Nephron (organoid): ENCODE data around the gene SHROOM2.
"Not testable (repeated sequence)": the region's sequence is repeated elsewhere in the genome, so short reads cannot be mapped to it uniquely, and the experiment has no call there.

Experiments
- H3K27ac Mint-ChIP-seq, 3 experiments: 2 replicates each; pipeline ENCODE4 v1.8.0; 2020; ENCODE audit warnings: mixed read lengths in 3 of 3, mild to moderate bottlenecking in 2 of 3, moderate library complexity in 1 of 3
- H3K27me3 Mint-ChIP-seq: 2 replicates; pipeline ENCODE4 v1.8.0; 2021; ENCODE audit warnings: low read depth, mild to moderate bottlenecking, moderate library complexity, mixed read lengths
- H3K36me3 Mint-ChIP-seq: 2 replicates; pipeline ENCODE4 v1.8.0; 2020; ENCODE audit warnings: low read depth, mixed read lengths
- H3K4me1 Mint-ChIP-seq: 2 replicates; pipeline ENCODE4 v1.8.0; 2020; ENCODE audit warnings: mixed read lengths
- H3K4me3 Mint-ChIP-seq, 3 experiments: 2 replicates each; pipeline ENCODE4 v1.8.0; 2020; ENCODE audit warnings: mild to moderate bottlenecking in 3 of 3, mixed read lengths in 3 of 3, moderate library complexity in 2 of 3
- H3K9me3 Mint-ChIP-seq: 2 replicates; pipeline ENCODE4 v1.8.0; 2020; ENCODE audit warnings: mixed read lengths
- TF ChIP-seq, protein P1 (sequence below), 3 experiments: fragments of 200-600 bp; sonication (generic); IDR thresholded peaks; one replicate each; pipeline ENCODE4 v1.5.0; 2021; ENCODE audit warnings: antibody characterized with exemption in 3 of 3; ENCODE audit not compliant: unreplicated experiment in 3 of 3

The SHROOM2 gene

DNA sequence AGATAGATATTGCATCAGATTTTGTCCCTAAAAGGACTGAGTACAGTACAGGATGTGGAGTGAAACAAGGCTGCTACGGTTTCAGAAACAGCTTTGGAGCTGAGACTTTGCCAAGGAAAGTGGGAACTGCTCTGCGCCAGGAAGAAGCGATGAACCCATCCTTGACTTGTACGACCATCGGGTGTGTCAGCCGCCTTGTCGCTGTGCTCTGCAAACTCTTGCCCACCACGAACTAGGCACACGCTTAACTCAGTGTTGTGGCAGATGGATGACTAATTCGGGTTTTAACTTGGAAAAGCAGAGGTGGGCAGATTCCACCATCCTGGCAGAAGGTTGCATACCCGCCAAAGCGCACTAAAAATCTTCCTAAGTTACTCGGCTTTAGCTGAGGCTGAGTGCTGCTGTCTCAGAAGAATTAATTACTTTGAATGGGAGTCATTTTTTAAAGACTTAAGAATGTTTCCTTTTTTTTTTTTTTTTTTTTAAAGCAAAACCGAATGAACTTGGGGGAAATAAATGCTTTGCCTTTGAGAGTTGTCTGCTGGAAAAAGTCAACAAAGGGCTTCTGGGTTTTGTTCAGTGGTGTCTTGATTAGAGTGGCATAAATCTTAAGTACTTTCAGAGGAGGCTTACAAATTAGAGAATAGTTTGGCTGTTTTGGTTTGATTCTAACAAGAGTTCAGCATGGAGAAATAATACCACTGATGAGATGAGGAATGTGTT lies 69.5 kb downstream of the SHROOM2 start:
- peak overlapping the region; percentile 37 to 72 (median 69) for H3K27ac Mint-ChIP-seq
- H3K4me1 Mint-ChIP-seq = peaks cover 38% of the 10 kb centered on the region
- peak overlapping the region in 2 of 3 experiments; percentile 52 to 58 for H3K4me3 Mint-ChIP-seq
- H3K27me3 Mint-ChIP-seq = peaks cover 5% of the 10 kb centered on the region
- no peaks in the 10 kb centered on the region for H3K36me3 Mint-ChIP-seq
- TF ChIP-seq, protein P1, sequence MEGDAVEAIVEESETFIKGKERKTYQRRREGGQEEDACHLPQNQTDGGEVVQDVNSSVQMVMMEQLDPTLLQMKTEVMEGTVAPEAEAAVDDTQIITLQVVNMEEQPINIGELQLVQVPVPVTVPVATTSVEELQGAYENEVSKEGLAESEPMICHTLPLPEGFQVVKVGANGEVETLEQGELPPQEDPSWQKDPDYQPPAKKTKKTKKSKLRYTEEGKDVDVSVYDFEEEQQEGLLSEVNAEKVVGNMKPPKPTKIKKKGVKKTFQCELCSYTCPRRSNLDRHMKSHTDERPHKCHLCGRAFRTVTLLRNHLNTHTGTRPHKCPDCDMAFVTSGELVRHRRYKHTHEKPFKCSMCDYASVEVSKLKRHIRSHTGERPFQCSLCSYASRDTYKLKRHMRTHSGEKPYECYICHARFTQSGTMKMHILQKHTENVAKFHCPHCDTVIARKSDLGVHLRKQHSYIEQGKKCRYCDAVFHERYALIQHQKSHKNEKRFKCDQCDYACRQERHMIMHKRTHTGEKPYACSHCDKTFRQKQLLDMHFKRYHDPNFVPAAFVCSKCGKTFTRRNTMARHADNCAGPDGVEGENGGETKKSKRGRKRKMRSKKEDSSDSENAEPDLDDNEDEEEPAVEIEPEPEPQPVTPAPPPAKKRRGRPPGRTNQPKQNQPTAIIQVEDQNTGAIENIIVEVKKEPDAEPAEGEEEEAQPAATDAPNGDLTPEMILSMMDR (IDR thresholded peaks at IDR 0.05; ENCODE audit: unreplicated experiment in 3 of 3) = no peak
- H3K9me3 Mint-ChIP-seq = peaks cover 3% of the 10 kb centered on the region

DNA sequence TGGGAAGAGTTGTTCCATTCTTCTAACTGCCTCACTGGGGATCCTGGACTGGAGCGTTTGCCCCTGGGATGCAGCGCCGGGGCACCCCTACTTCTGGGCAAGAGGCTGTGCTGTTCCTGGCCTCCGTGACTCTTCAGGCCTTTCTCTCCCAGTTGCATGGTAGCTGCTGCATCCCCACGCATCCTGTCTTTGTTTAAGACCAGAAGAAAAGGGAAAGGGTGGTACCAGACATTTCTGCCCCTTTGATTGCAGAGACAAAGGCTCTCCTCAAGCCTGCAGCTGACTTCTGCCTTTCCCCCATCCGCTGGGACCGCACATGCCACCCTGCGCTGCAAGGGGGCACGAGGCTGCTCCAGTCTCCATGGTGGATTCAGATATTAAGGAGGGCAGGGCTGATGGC lies 70.4 kb downstream of the SHROOM2 start:
- Mint-ChIP-seq H3K9me3 (peaks cover 3% of the 10 kb centered on the region), H3K27ac (peak overlapping the region; percentile 37 to 72 (median 69)), H3K27me3 (peaks cover 5% of the 10 kb centered on the region), H3K4me1 (peaks cover 38% of the 10 kb centered on the region), H3K36me3 (no peaks in the 10 kb centered on the region), H3K4me3 (no peak overlapping the region)
- TF ChIP-seq, protein P1 (IDR thresholded peaks at IDR 0.05; ENCODE audit: unreplicated experiment in 3 of 3) = no peak

DNA sequence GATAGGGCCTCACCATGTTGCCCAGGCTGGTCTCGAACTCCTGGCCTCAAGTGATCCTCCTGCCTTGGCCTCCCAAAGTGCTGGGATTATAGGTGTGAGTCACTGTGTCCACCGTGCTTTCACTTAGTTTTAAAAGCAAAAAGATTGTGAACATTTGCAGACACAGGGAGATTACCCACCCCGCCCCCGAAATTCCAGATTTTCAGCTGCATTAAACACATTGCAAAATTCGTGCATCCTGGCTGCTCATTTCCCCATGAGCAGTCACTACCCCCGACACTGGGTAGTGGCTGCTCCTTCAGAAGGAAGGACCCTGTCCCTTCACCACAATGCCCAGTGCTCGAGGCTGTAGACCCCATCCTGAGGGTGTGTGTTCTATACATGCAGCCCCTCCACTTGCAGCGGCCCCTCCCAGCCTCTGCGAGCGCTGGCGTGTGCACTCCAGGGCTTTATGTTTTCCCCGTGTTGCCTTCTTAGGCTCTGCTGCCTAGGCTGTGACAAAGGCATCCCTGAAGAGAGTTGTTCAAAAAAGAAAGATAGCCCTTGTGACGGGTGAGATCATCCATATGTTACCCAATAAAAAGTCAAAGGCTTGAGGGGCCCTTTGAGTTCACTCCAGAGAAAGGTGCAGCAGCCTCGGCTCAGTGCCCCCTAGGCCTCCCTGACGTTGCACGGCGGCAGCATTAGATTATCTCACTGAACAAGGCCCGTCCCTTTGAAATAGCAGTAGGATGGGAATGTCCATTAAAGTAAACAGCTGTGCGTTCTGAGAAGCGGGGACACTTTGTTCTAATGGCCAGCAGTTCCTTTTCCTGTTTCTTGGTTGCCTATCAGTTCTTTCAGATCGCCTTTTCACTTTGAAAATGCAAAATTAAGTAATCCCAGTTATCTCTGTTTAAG lies 71.6 kb downstream of the SHROOM2 start:
- no peak overlapping the region for H3K4me3 Mint-ChIP-seq
- peaks cover 5% of the 10 kb centered on the region for H3K27me3 Mint-ChIP-seq
- H3K36me3 Mint-ChIP-seq = no peaks in the 10 kb centered on the region
- peak overlapping the region; percentile 58 to 72 (median 60) for H3K27ac Mint-ChIP-seq
- TF ChIP-seq, protein P1 (IDR thresholded peaks at IDR 0.05; ENCODE audit: unreplicated experiment in 3 of 3) = no peak
- peaks cover 33% of the 10 kb centered on the region for H3K4me1 Mint-ChIP-seq
- H3K9me3 Mint-ChIP-seq = peaks cover 3% of the 10 kb centered on the region

DNA sequence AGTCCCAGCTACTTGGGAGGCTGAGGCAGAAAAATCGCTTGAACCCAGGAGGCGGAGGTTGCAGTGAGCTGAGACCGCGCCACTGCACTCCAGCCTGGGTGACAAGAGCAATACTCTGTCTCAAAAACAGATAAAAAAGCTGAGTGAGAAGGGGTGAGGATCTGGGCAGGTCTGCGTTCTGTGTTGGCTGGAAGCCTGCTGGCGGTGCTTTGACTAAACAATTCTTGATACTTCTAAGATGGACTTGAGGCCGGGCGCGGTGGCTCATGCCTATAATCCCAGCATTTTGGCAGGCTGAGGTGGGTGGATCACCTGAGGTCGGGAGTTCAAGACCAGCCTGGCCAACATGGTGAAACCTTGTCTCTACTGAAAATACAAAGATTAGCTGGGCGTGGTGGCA lies 72.5 kb downstream of the SHROOM2 start:
- not testable (repeated sequence) for H3K27ac Mint-ChIP-seq, H3K27me3 Mint-ChIP-seq, H3K36me3 Mint-ChIP-seq, H3K4me3 Mint-ChIP-seq, H3K9me3 Mint-ChIP-seq
- peaks cover 33% of the 10 kb centered on the region for H3K4me1 Mint-ChIP-seq

DNA sequence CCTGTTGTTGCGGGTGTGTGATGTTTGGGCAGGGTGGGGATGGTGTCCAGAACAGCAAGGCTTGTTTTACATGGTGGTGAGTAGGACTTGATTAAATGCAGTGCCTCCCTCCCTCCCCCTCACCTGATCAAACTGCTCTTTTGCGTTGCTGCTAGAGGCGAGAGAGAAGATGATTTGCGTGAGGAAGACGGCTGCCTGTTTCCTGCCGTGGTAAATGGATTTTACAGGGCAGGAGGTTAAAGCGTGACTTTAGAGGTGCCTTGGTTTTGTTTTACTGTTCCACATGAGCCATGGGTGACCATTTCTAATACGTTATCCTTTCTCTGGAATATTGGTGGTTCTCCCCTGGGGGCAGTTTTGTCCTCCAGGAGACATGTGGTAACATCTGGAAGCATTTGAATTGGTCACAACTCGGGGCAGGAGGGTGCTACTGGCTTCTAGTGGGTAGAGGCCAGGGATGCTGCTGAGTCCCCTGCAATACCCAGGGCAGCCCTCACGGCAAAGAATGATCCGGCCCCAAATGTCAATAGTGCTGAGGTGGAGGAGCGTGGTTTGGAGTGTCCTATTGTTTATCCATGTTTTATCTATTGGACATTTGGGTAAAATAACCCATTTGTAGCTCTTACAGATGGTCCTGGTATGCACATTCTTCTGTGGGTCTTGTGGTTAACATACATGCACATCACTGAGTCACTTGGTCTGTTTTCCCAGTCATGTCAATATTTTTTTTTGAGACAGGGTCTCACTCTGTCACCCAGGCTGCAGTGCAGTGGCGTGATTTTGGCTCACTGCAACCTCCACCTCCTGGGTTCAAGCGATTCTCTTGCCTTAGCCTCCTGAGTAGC lies 73.7 kb downstream of the SHROOM2 start:
- Mint-ChIP-seq H3K4me1 (peaks cover 24% of the 10 kb centered on the region), H3K27ac (peak overlapping the region in 2 of 3 experiments; percentile 8 to 72), H3K9me3 (peaks cover 5% of the 10 kb centered on the region), H3K4me3 (no peak overlapping the region), H3K27me3 (peaks cover 5% of the 10 kb centered on the region), H3K36me3 (peaks cover 8% of the 10 kb centered on the region)
- TF ChIP-seq, protein P1 (IDR thresholded peaks at IDR 0.05; ENCODE audit: unreplicated experiment in 3 of 3) = no peak

DNA sequence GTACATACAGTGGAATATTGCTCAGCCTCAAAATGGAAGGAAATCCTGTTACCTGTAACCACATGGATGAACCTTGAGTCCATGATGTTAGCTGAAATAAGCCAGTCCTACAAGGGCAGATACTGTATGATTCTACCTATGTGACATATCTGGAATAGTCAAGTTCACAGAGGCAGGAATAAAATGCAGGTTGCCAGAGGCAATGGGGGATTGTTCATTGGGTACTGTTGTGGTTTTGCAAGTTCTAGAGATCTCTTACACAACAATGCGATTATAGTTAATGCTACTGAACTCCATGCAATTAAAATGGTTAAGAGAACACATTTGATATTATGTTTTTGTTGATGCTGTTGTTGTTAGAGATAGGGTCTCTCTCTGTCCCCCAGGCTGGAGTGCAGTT lies 74.6 kb downstream of the SHROOM2 start:
- TF ChIP-seq, protein P1 (IDR thresholded peaks at IDR 0.05; ENCODE audit: unreplicated experiment in 3 of 3) = no peak
- Mint-ChIP-seq H3K9me3 (peaks cover 5% of the 10 kb centered on the region), H3K4me3 (no peak overlapping the region), H3K27me3 (peaks cover 5% of the 10 kb centered on the region), H3K36me3 (peaks cover 8% of the 10 kb centered on the region), H3K27ac (no peak overlapping the region), H3K4me1 (peaks cover 17% of the 10 kb centered on the region)
